GM13977 (cell line): ENCODE results near the gene MAPKAP1.
A peak's percentile ranks its signal among the peaks of the same experiment; 100 is the strongest.

ENCODE experiments used
- DNase-seq: peaks from one replicate; pipeline ENCODE4 v3.0.0; 2012; ENCODE audit warnings: low spot score
- CTCF ChIP-seq: IDR thresholded peaks from 2 replicates; pipeline ENCODE4 v1.5.1; 2012; ENCODE audit warnings: mild to moderate bottlenecking, control low read depth; ENCODE audit not compliant: insufficient read depth; ENCODE audit errors: extremely low read depth, missing control alignments
- in situ Hi-C: fragments of 300-500 bp; cut with MboI; formaldehyde crosslinking; loops from one replicate; pipeline ENCODE4 v1.12.0; 2022; ENCODE audit warnings: low sequenced_read_pairs, low pct_unique_long_range_greater_than_20kb, mixed read lengths, inconsistent platforms; ENCODE audit not compliant: unreplicated experiment

The MAPKAP1 gene

DNA sequence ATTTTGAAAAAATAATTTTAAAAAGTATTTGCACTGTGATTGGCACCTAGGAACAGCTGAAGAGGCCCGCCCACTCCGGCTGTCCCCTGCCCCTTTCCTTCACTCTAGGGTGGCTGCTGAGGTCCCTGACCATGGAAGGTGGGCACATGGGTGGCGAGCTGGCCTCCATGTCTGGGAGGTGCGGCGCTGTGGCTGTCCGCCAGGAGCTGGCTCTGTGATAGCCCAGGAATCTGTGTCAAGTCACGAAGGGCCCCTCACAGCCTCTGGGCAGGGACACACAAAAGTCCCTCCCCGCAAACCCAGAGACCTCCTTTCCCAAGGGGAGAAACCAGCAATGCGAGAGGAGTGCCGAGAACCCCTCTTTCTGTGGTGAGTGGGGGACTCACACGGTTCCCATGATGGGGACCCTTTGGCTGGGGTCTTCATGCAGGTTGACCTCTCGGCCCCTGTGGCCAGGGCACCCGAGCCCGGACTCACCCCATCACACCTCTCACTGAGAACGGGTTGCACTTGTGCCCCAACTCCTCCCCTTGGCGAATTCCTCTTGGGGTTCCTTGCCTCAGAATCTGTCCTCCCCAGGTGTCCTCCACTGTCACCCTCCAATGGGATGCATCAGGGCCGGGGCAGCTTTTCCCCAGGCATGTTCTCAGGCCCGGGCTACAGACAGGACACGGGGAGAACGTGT, 277.4 kb downstream of the MAPKAP1 start:
- in situ Hi-C loops = no loop called here
- no peak for DNase-seq
- no peak for TF ChIP-seq CTCF

GRCh38 chr9:125428902-125429467, 278.0 kb downstream of the MAPKAP1 start:
- in situ Hi-C loops = no loop called here
- no peak for TF ChIP-seq CTCF
- no peak for DNase-seq

- peak; percentile 75 for DNase-seq
- peak; percentile 73 for TF ChIP-seq CTCF
- in situ Hi-C loops = no loop called here
Observed at GRCh38 chr9:125428060-125428901, 278.7 kb downstream of the MAPKAP1 start.

GRCh38 chr9:125427556-125427955, 279.5 kb downstream of the MAPKAP1 start:
- in situ Hi-C loops = no loop called here

GRCh38 chr9:125426926-125427325, 280.1 kb downstream of the MAPKAP1 start:
- TF ChIP-seq CTCF = no peak
- in situ Hi-C loops = no loop called here

More at GRCh38 chr9:125427556-125427955, 279.5 kb downstream of the MAPKAP1 start:
- no peak for DNase-seq
- TF ChIP-seq CTCF = no peak

DNA sequence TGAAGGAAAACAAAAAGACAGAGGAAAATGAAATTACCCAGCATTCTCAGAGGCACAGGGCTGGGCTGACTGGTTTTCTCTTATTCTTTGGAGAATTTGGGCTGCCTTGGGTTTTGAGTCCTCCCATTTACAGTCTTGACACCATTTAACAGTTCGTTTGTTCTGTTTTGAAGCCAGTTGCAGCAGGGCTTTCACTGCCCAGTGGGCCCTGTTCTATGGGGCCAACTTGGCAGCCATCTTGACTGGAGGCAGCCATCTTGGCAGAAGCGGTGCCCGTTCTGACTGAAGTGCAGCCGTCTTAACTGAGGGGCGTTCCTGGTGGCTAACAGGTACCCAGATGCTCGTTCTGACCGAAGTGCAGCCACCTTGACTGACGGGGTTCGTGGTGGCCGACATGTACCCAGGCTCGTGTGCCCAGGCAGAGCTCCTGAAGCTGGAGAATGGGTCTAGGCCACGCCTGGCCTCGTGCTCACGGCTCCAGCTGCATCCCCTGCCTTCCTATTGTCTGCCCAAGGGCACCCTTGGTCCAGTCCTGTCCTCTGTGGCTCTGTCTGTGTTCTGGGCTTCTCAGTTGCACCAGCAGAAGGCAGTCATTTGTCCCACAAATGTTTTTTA, 281.0 kb downstream of the MAPKAP1 start:
- no peak for TF ChIP-seq CTCF
- in situ Hi-C loops = no loop called here
- DNase-seq = no peak

More at GRCh38 chr9:125426926-125427325, 280.1 kb downstream of the MAPKAP1 start:
- DNase-seq = no peak
